ENCODE results near the gene ZBTB20.

The ZBTB20 gene

GRCh38 chr3:114872588-114872987, 274.5 kb downstream of the ZBTB20 start:
- DNase-seq (ENCODE audit: low read depth in 3 of 3) = no peak

GRCh38 chr3:114872050-114872449, 275.0 kb downstream of the ZBTB20 start:
- DNase-seq (ENCODE audit: low read depth in 3 of 3) = no peak

- no peak for DNase-seq (ENCODE audit: low read depth in 3 of 3)
Measured at GRCh38 chr3:114867835-114868503, 279.1 kb downstream of the ZBTB20 start.

- no peak for DNase-seq (ENCODE audit: low read depth in 3 of 3)
Measured at GRCh38 chr3:114867359-114867758, 279.7 kb downstream of the ZBTB20 start.

GRCh38 chr3:114866430-114866829, 280.7 kb downstream of the ZBTB20 start:
- DNase-seq (ENCODE audit: low read depth in 3 of 3) = no peak

GRCh38 chr3:114864970-114865369, 282.1 kb downstream of the ZBTB20 start:
- no peak for DNase-seq (ENCODE audit: low read depth in 3 of 3)

- DNase-seq (ENCODE audit: low read depth in 3 of 3) = no peak
Measured at GRCh38 chr3:114863848-114864247, 283.2 kb downstream of the ZBTB20 start.

GRCh38 chr3:114861666-114862065, 285.4 kb downstream of the ZBTB20 start:
- DNase-seq (ENCODE audit: low read depth in 3 of 3) = no peak

GRCh38 chr3:114860531-114860930, 286.6 kb downstream of the ZBTB20 start:
- no peak for DNase-seq (ENCODE audit: low read depth in 3 of 3)

GRCh38 chr3:114858329-114858728, 288.8 kb downstream of the ZBTB20 start:
- no peak for DNase-seq (ENCODE audit: low read depth in 3 of 3)

GRCh38 chr3:114857299-114857701, 289.8 kb downstream of the ZBTB20 start:
- no peak for DNase-seq (ENCODE audit: low read depth in 3 of 3)

- no peak for DNase-seq (ENCODE audit: low read depth in 3 of 3)
Measured at GRCh38 chr3:114856835-114857234, 290.3 kb downstream of the ZBTB20 start.

GRCh38 chr3:114855839-114856238, 291.2 kb downstream of the ZBTB20 start:
- no peak for DNase-seq (ENCODE audit: low read depth in 3 of 3)

GRCh38 chr3:114852966-114853365, 294.1 kb downstream of the ZBTB20 start:
- no peak for DNase-seq (ENCODE audit: low read depth in 3 of 3)

GRCh38 chr3:114850898-114851297, 296.2 kb downstream of the ZBTB20 start:
- DNase-seq (ENCODE audit: low read depth in 3 of 3) = no peak

GRCh38 chr3:114848643-114849350, 298.3 kb downstream of the ZBTB20 start:
- DNase-seq (ENCODE audit: low read depth in 3 of 3) = no peak

- no peak for DNase-seq (ENCODE audit: low read depth in 3 of 3)
Measured at GRCh38 chr3:114848082-114848481, 299.0 kb downstream of the ZBTB20 start.

- DNase-seq (ENCODE audit: low read depth in 3 of 3) = no peak
Measured at GRCh38 chr3:114847564-114847963, 299.5 kb downstream of the ZBTB20 start.

GRCh38 chr3:114846779-114847178, 300.3 kb downstream of the ZBTB20 start:
- DNase-seq (ENCODE audit: low read depth in 3 of 3) = no peak

GRCh38 chr3:114846252-114846651, 300.8 kb downstream of the ZBTB20 start:
- no peak for DNase-seq (ENCODE audit: low read depth in 3 of 3)

- DNase-seq (ENCODE audit: low read depth in 3 of 3) = no peak
Measured at GRCh38 chr3:114841515-114841914, 305.6 kb downstream of the ZBTB20 start.

- no peak for DNase-seq (ENCODE audit: low read depth in 3 of 3)
Measured at GRCh38 chr3:114839476-114839875, 307.6 kb downstream of the ZBTB20 start.

- DNase-seq (ENCODE audit: low read depth in 3 of 3) = no peak
Measured at GRCh38 chr3:114838025-114838424, 309.1 kb downstream of the ZBTB20 start.

All from stimulated activated CD4-positive, alpha-beta T cell treated with anti-CD3 and anti-CD28 coated beads, TNF-alpha, amount 100 ng/mL, for 4 hours (primary cell).